GM06990 (cell line): ENCODE data around the gene TANGO6.

Experiments used
- DNase-seq: peaks from one replicate; pipeline ENCODE4 v3.0.0-alpha.2; 2011; ENCODE audit not compliant: insufficient read length; ENCODE audit errors: extremely low read depth
- H3K27me3 ChIP-seq: replicated peaks from 2 replicates; pipeline ENCODE4 v1.6.0; 2011; ENCODE audit warnings: low read length; ENCODE audit not compliant: control insufficient read depth, insufficient read depth
- H3K36me3 ChIP-seq: 2 replicates; pipeline ENCODE4 v1.5.1; 2011; ENCODE audit warnings: low read length; ENCODE audit not compliant: control insufficient read depth, insufficient read depth
- H3K4me3 ChIP-seq: replicated peaks from 2 replicates; pipeline ENCODE4 v1.5.1; 2011; ENCODE audit warnings: low read depth, mild to moderate bottlenecking, control low read depth, low read length
- TF ChIP-seq, protein P1 (sequence below): IDR thresholded peaks from 2 replicates; pipeline ENCODE4 v1.5.1; 2011; ENCODE audit warnings: low read length, control low read depth, mild to moderate bottlenecking, inconsistent platforms; ENCODE audit not compliant: insufficient read depth, poor library complexity, severe bottlenecking

TANGO6 gene

GRCh38 chr16:69130461-69130860 is 287.1 kb downstream of the TANGO6 start:
- TF ChIP-seq, protein P1, sequence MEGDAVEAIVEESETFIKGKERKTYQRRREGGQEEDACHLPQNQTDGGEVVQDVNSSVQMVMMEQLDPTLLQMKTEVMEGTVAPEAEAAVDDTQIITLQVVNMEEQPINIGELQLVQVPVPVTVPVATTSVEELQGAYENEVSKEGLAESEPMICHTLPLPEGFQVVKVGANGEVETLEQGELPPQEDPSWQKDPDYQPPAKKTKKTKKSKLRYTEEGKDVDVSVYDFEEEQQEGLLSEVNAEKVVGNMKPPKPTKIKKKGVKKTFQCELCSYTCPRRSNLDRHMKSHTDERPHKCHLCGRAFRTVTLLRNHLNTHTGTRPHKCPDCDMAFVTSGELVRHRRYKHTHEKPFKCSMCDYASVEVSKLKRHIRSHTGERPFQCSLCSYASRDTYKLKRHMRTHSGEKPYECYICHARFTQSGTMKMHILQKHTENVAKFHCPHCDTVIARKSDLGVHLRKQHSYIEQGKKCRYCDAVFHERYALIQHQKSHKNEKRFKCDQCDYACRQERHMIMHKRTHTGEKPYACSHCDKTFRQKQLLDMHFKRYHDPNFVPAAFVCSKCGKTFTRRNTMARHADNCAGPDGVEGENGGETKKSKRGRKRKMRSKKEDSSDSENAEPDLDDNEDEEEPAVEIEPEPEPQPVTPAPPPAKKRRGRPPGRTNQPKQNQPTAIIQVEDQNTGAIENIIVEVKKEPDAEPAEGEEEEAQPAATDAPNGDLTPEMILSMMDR: no peak
- DNase-seq: no peak
- no peaks in the 10 kb centered on the region for H3K27me3 ChIP-seq
- H3K36me3 ChIP-seq: peaks cover 3% of the 10 kb centered on the region
- H3K4me3 ChIP-seq: peak overlapping the region; percentile 97; the same call in 1 of the 2 replicates

GRCh38 chr16:69131167-69131838 is 288.0 kb downstream of the TANGO6 start:
- peak overlapping the region; percentile 97 for H3K4me3 ChIP-seq
- H3K36me3 ChIP-seq: peaks cover under 1% of the 10 kb centered on the region
- DNase-seq: no peak
- no peaks in the 10 kb centered on the region for H3K27me3 ChIP-seq
- TF ChIP-seq, protein P1: no peak

DNA sequence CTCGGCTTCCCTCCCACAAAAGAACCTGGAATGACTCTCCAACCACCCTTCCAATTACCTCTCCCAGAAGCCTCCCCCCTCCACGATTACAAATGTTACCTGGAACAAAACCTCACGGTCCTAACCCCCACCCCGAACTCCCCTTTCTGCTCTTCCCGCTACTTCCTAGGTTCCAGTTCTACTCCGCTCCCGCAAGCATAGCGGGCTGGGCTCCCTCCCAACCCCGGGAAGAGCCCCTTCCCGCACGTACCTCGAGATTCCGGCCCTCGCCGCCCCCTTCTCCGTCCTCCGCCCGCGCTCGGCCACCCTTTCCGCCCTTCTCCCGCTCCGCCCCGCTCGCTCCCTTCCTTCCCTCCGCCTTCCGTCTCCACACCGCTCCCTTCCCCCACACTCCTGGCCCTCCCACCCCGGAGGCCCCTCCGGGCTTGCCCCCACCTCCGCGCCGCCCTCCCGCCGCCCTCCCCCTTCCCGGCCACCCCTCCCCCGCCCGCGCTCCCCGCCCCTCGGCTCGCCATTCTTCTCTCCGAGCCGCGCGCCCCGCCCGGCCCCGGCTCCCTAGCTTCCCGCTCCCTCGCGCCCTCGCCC is 288.6 kb downstream of the TANGO6 start:
- no peaks in the 10 kb centered on the region for H3K27me3 ChIP-seq
- TF ChIP-seq, protein P1: no peak
- peak overlapping the region; percentile 97 for H3K4me3 ChIP-seq
- peak; percentile 75 for DNase-seq
- peaks cover 1% of the 10 kb centered on the region; the same call in 1 of the 2 replicates for H3K36me3 ChIP-seq

- Histone ChIP-seq H3K36me3 (peaks cover 1% of the 10 kb centered on the region; the same call in 1 of the 2 replicates), H3K4me3 (peak within 1 kb of the TSS; percentile 97), H3K27me3 (no peaks in the 10 kb centered on the region)
- TF ChIP-seq, protein P1: no peak
- DNase-seq: peak; percentile 89
These were observed 289.3 kb downstream of the TANGO6 start, which contains the start of the genes CHTF8 and UTP4 for GRCh38 chr16:69132424-69133252. TSS of gene CHTF8 (minus strand) at chr16:69132588. CDS start at chr16:69121458, 11,130 bp downstream. TSS of gene UTP4 (plus strand) at chr16:69132649. CDS start at chr16:69133460, 811 bp downstream.

- no peak for DNase-seq
- Histone ChIP-seq H3K27me3 (no peaks in the 10 kb centered on the region), H3K36me3 (peaks cover 1% of the 10 kb centered on the region; the same call in 1 of the 2 replicates), H3K4me3 (peak overlapping the region; percentile 97)
- TF ChIP-seq, protein P1: no peak
These were observed 290.1 kb downstream of the TANGO6 start for GRCh38 chr16:69133373-69133954.
